SU-DHL-6 (cell line): ENCODE measurements around the gene CXCL10.

ENCODE experiments used
- H2AFZ ChIP-seq: fragments of 200-600 bp; sonication (generic); 2 replicates; pipeline ENCODE4 v1.6.1; 2014; ENCODE audit warnings: low read depth, mild to moderate bottlenecking, moderate library complexity, mixed read lengths, antibody characterized with exemption, low read length; ENCODE audit not compliant: severe bottlenecking
- H3F3A ChIP-seq: fragments of 200-600 bp; shearing (Covaris generic); 2 replicates; pipeline ENCODE4 v1.6.0; 2016; ENCODE audit warnings: antibody characterized with exemption, mild to moderate bottlenecking; ENCODE audit not compliant: insufficient read depth
- H3K27ac ChIP-seq: fragments of 200-600 bp; sonication (generic); 2 replicates; pipeline ENCODE4 v1.5.1; 2016; ENCODE audit warnings: low read depth, mild to moderate bottlenecking, low read length, moderate library complexity, mixed read lengths
- H3K27me3 ChIP-seq: fragments of 200-600 bp; sonication (generic), shearing (Covaris generic); 2 replicates; pipeline ENCODE4 v1.6.0; 2014; ENCODE audit warnings: mild to moderate bottlenecking, low read length
- H3K36me3 ChIP-seq: fragments of 200-600 bp; sonication (generic); 2 replicates; pipeline ENCODE4 v1.6.1; 2014; ENCODE audit warnings: mild to moderate bottlenecking, low read length, mixed read lengths
- H3K4me2 ChIP-seq: fragments of 300-600, 200-600 bp; shearing (Covaris generic), sonication (generic); 2 replicates; pipeline ENCODE4 v1.6.0; 2014; ENCODE audit warnings: low read length, low read depth, mild to moderate bottlenecking; ENCODE audit not compliant: poor library complexity, severe bottlenecking
- H3K4me3 ChIP-seq: fragments of 200-600 bp; sonication (generic); 2 replicates; pipeline ENCODE4 v1.5.1; 2014; ENCODE audit warnings: antibody characterized with exemption, low read length, mild to moderate bottlenecking, mixed read lengths; ENCODE audit not compliant: insufficient read depth, poor library complexity, severe bottlenecking
- H3K79me2 ChIP-seq: fragments of 200-600 bp; sonication (generic); 2 replicates; pipeline ENCODE4 v1.6.1; 2014; ENCODE audit warnings: mild to moderate bottlenecking, low read length, moderate library complexity; ENCODE audit not compliant: insufficient read depth
- H3K9ac ChIP-seq: fragments of 200-600 bp; sonication (generic); 2 replicates; pipeline ENCODE4 v1.7.0; 2014; ENCODE audit warnings: mild to moderate bottlenecking, low read length
- H3K9me2 ChIP-seq: fragments of 200-600 bp; sonication (generic); replicated peaks from 2 replicates; pipeline ENCODE4 v1.6.1; 2014; ENCODE audit warnings: low read length; ENCODE audit not compliant: insufficient read depth
- H3K9me3 ChIP-seq: fragments of 200-600 bp; sonication (generic); 2 replicates; pipeline ENCODE4 v1.6.1; 2014; ENCODE audit warnings: low read length, mixed read lengths; ENCODE audit not compliant: insufficient read depth
- H4K20me1 ChIP-seq: fragments of 200-600 bp; sonication (generic); 2 replicates; pipeline ENCODE4 v1.6.1; 2014; ENCODE audit warnings: low read depth, mild to moderate bottlenecking, antibody characterized with exemption, low read length, moderate library complexity, mixed read lengths
- CTCF ChIP-seq: fragments of 200-600 bp; sonication (generic); IDR thresholded peaks from one replicate; pipeline ENCODE4 v1.5.1; 2017; ENCODE audit warnings: antibody characterized with exemption, mild to moderate bottlenecking, low read length, moderate library complexity; ENCODE audit not compliant: insufficient read depth, poor library complexity, severe bottlenecking
- EZH2phosphoT487 ChIP-seq: fragments of 200-600 bp; sonication (generic), shearing (Covaris generic); conservative IDR thresholded peaks from 2 replicates; pipeline ENCODE4 v1.6.1; 2018; ENCODE audit warnings: mild to moderate bottlenecking, antibody characterized with exemption, low read length, moderate library complexity, mixed read lengths

Gene CXCL10

GRCh38 chr4:76016393-76016792 is 6.9 kb downstream of the CXCL10 start:
- H3K79me2 ChIP-seq: no peaks in the 10 kb centered on the region
- no peak overlapping the region for H3K9ac ChIP-seq
- H3K27me3 ChIP-seq: no peaks in the 10 kb centered on the region
- no peak overlapping the region for H3K27ac ChIP-seq
- H3K9me2 ChIP-seq: no peaks in the 10 kb centered on the region
- H2AFZ ChIP-seq: no peak overlapping the region
- H3K36me3 ChIP-seq: no peaks in the 10 kb centered on the region
- H3F3A ChIP-seq: no peaks in the 10 kb centered on the region
- no peaks in the 10 kb centered on the region for H3K9me3 ChIP-seq
- no peak overlapping the region for H3K4me2 ChIP-seq
- no peak for TF ChIP-seq CTCF
- no peak for TF ChIP-seq EZH2phosphoT487
- no peaks in the 10 kb centered on the region for H4K20me1 ChIP-seq
- no peak overlapping the region for H3K4me3 ChIP-seq

- Histone ChIP-seq H3K79me2 (no peaks in the 10 kb centered on the region), H2AFZ (no peak overlapping the region), H3K9me3 (no peaks in the 10 kb centered on the region), H3K27ac (no peak overlapping the region), H4K20me1 (no peaks in the 10 kb centered on the region), H3K9me2 (no peaks in the 10 kb centered on the region), H3K4me2 (no peak overlapping the region), H3K27me3 (no peaks in the 10 kb centered on the region), H3K9ac (no peak overlapping the region), H3K4me3 (no peak overlapping the region), H3F3A (no peaks in the 10 kb centered on the region), H3K36me3 (no peaks in the 10 kb centered on the region)
- no peak for TF ChIP-seq CTCF
- TF ChIP-seq EZH2phosphoT487: no peak
Observed at GRCh38 chr4:76013540-76013939, 9.8 kb downstream of the CXCL10 start.

- no peaks in the 10 kb centered on the region for H3F3A ChIP-seq
- no peaks in the 10 kb centered on the region for H3K36me3 ChIP-seq
- no peaks in the 10 kb centered on the region for H4K20me1 ChIP-seq
- H3K27ac ChIP-seq: no peak overlapping the region
- no peaks in the 10 kb centered on the region for H3K9me3 ChIP-seq
- no peaks in the 10 kb centered on the region for H3K9me2 ChIP-seq
- no peak overlapping the region for H3K4me3 ChIP-seq
- no peak for TF ChIP-seq CTCF
- no peak for TF ChIP-seq EZH2phosphoT487
- H3K27me3 ChIP-seq: no peaks in the 10 kb centered on the region
- H3K79me2 ChIP-seq: no peaks in the 10 kb centered on the region
- no peak overlapping the region for H3K4me2 ChIP-seq
- H3K9ac ChIP-seq: no peak overlapping the region
- H2AFZ ChIP-seq: no peak overlapping the region
Observed at GRCh38 chr4:76012388-76012801, 10.9 kb downstream of the CXCL10 start.
